Naive B cell (primary cell): Measurements from ENCODE around the gene ZNF329. TPM values are rescaled to one million over a fixed set of nuclear protein-coding genes. Genes with fewer than 3 reads are reported as not detected.

Source experiments
- ATAC-seq, 2 donors: fragments of 150-1000 bp; cut with Tn5 transposase; 2 replicates each; pipeline ENCODE4 v1.10.0; 2021; ENCODE audit warnings: low read depth in 2 of 2, mild to moderate bottlenecking in 2 of 2, moderate library complexity in 2 of 2
- DNase-seq: peaks from one replicate; pipeline ENCODE4 v3.0.0; 2022
- H3K27ac Mint-ChIP-seq, 6 donors: one replicate each; pipeline ENCODE4 v1.8.0; 2020 to 2022; ENCODE audit warnings: mild to moderate bottlenecking in 6 of 6, mixed read lengths in 6 of 6, moderate library complexity in 5 of 6, inconsistent platforms in 2 of 6
- H3K27me3 Mint-ChIP-seq, 3 donors: one replicate each; pipeline ENCODE4 v1.8.0; 2021 to 2022; ENCODE audit warnings: mixed read lengths in 3 of 3, mild to moderate bottlenecking in 1 of 3
- H3K36me3 Mint-ChIP-seq, 2 donors: one replicate each; pipeline ENCODE4 v1.8.0; 2020 to 2022; ENCODE audit warnings: mixed read lengths in 2 of 2, inconsistent platforms in 1 of 2, mild to moderate bottlenecking in 1 of 2
- H3K4me1 Mint-ChIP-seq, 3 donors: one replicate each; pipeline ENCODE4 v1.8.0; 2020 to 2022; ENCODE audit warnings: mixed read lengths in 3 of 3, inconsistent platforms in 1 of 3, mild to moderate bottlenecking in 1 of 3, moderate library complexity in 1 of 3
- H3K4me3 Mint-ChIP-seq, 8 donors: one replicate each; pipeline ENCODE4 v1.8.0; 2020 to 2022; ENCODE audit warnings: mild to moderate bottlenecking in 8 of 8, mixed read lengths in 8 of 8, moderate library complexity in 8 of 8, inconsistent platforms in 2 of 8
- H3K9me3 Mint-ChIP-seq, 7 donors: one replicate each; pipeline ENCODE4 v1.8.0; 2020 to 2022; ENCODE audit warnings: mixed read lengths in 7 of 7, mild to moderate bottlenecking in 5 of 7, inconsistent platforms in 2 of 7, moderate library complexity in 1 of 7
- polyA plus RNA-seq, 6 donors: library from polyadenylated mRNA; unstranded; fragments of 300-500 nt; fragmentation: Illumina TruSeq; gene quantifications; one replicate each; pipeline ENCODE4 v1.2.3, GENCODE V29; 2021; ENCODE audit warnings: low read depth in 6 of 6

ZNF329 gene
- 10 to 100 TPM in 1 of 6 donors, 1 to 10 TPM in 5; 2.5 to 11.2 (median 5.6) TPM for polyA plus RNA-seq

- H3K27ac Mint-ChIP-seq, result peak within 1 kb of the TSS; percentile 91 to 97 (median 95)
- DNase-seq (peak; percentile 90), ATAC-seq (peak; percentile 64 to 65)
- peaks cover 22 to 27% (median 27%) of the 10 kb centered on the region in 3 donors for H3K4me1 Mint-ChIP-seq
- peak within 1 kb of the TSS; percentile 80 to 96 (median 93) for H3K4me3 Mint-ChIP-seq
- peaks cover 0 to 6% (median 5%) of the 10 kb centered on the region in 7 donors for H3K9me3 Mint-ChIP-seq
- H3K27me3 Mint-ChIP-seq, result no peaks in the 10 kb centered on the region
- no peaks in the 10 kb centered on the region for H3K36me3 Mint-ChIP-seq
These were observed at the start of gene ZNF329 for GRCh38 chr19:58150328-58150921. TSS of gene ZNF329 (minus strand) at chr19:58150789. CDS start at chr19:58129503, 21,286 bp downstream.

GRCh38 chr19:58196901-58197616 is 46.5 kb upstream of the ZNF329 start:
- Mint-ChIP-seq H3K36me3 (peaks cover 71 to 80% of the 10 kb centered on the region in 2 donors), H3K4me3 (peak overlapping the region in 2 of 8 donors; percentile 10 to 73), H3K27me3 (no peaks in the 10 kb centered on the region), H3K9me3 (peaks cover 17 to 95% (median 87%) of the 10 kb centered on the region in 7 donors), H3K27ac (no peak overlapping the region), H3K4me1 (peaks cover 2 to 10% (median 4%) of the 10 kb centered on the region in 3 donors)
- ATAC-seq (no peak), DNase-seq (peak; percentile 3)

GRCh38 chr19:58183817-58184215 is 33.2 kb upstream of the ZNF329 start:
- Mint-ChIP-seq H3K4me3 (peak overlapping the region; percentile 82 to 99 (median 96)), H3K9me3 (peaks cover 10 to 85% (median 59%) of the 10 kb centered on the region in 7 donors)

DNA sequence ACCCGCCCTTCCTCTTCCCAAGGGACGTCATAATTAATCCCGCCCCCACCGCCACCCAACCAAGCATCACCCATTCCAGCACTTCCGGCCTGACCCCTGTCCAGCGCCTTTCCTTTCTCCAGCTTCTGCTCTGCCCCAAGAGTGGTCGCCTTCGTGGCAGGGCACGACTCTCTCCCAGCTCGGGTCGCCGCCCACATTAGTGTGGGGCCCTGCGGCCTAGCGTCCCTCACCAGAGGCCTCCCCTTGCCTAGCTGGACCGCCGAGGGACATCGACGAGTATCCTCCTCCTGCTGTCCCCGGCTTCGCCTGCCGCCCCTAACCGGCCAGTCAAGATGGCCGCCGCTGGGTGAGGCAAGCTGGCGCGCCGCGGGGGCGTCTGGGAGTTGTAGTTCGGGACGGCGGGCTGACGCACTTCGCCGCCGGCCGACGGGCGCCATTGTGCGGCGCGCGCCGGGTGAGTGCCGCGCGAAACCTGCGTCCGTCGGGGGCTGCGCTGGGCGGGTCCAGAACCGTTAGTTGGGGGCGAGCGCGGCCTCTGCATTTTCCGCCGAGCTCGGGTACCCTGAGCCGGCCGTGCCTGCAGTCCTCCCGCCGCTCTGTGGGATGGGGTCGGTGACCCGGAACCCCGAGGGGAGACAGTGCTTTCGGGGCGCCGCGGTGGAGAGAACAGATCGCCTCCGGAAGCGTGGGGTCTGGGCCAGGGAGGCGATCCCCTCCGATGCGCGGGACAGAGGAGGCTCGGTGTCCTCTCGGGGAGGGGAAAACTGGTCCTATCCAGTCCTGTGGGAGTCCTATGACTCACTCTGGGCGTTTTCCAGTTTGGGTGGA is 32.6 kb upstream of the ZNF329 start, which contains the start of gene ZNF274:
Gene ZNF274 (plus strand): TSS at position 73 of the 828 bp plus-strand sequence. CDS start 905 bp downstream, outside the sequence.
- peak within 1 kb of the TSS; percentile 82 to 99 (median 96) for H3K4me3 Mint-ChIP-seq
- peak within 1 kb of the TSS; percentile 99 to 100 (median 99) for H3K27ac Mint-ChIP-seq
- peak; percentile 95 for DNase-seq
- ATAC-seq, result peak; percentile 86 to 87
- no peaks in the 10 kb centered on the region for H3K27me3 Mint-ChIP-seq
- H3K36me3 Mint-ChIP-seq, result peaks cover 19 to 35% of the 10 kb centered on the region in 2 donors
- peaks cover 10 to 83% (median 60%) of the 10 kb centered on the region in 7 donors for H3K9me3 Mint-ChIP-seq
- peaks cover 21 to 26% (median 26%) of the 10 kb centered on the region in 3 donors for H3K4me1 Mint-ChIP-seq

More at GRCh38 chr19:58183817-58184215, 33.2 kb upstream of the ZNF329 start:
- peaks cover 21 to 26% (median 26%) of the 10 kb centered on the region in 3 donors for H3K4me1 Mint-ChIP-seq
- ATAC-seq, result peak in 1 of 2 donors; percentile 0
- H3K27ac Mint-ChIP-seq, result peak overlapping the region; percentile 99 to 100 (median 99)
- no peaks in the 10 kb centered on the region for H3K27me3 Mint-ChIP-seq
- peaks cover 21 to 37% of the 10 kb centered on the region in 2 donors for H3K36me3 Mint-ChIP-seq
- DNase-seq, result no peak

- H3K4me3 Mint-ChIP-seq, result peak overlapping the region; percentile 82 to 99 (median 96)
- peaks cover 21 to 26% (median 26%) of the 10 kb centered on the region in 3 donors for H3K4me1 Mint-ChIP-seq
- H3K36me3 Mint-ChIP-seq, result peaks cover 19 to 35% of the 10 kb centered on the region in 2 donors
- peak; percentile 64 to 72 for ATAC-seq
- peaks cover 10 to 83% (median 55%) of the 10 kb centered on the region in 7 donors for H3K9me3 Mint-ChIP-seq
- DNase-seq, result no peak
- peak overlapping the region; percentile 99 to 100 (median 99) for H3K27ac Mint-ChIP-seq
- no peaks in the 10 kb centered on the region for H3K27me3 Mint-ChIP-seq
These were observed 32.0 kb upstream of the ZNF329 start for GRCh38 chr19:58182577-58182988.

DNA sequence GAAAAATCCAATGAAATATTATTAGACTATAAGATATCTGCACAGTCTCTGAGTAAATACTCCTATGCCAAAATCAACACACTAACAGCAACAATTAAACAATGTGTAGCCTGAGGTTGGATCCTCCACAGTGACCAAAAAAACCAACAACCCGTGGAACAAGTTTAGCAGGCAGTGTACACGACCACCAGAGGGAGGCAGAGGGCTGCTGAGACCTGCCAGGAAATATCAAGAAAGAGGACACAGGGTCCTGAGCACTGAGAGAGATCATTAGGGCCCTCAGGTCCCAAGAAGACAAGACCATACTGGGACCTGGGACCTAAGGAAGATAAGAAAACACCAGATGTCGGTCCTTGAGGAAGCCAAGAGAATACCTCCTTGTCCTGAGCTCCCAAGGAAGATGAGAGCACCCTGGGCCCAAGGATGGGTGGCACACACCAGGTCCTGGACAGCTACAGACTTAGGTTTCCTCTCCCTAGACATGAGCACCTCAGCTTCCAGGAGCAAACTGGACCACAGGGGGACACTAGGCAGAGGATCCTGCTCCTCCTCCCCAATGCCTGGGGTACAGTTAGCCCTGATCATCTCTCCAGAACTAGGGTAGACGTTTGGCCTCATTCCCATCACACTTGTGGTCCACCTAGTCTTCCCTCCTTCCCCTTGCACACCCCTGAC is 31.4 kb upstream of the ZNF329 start:
- H3K9me3 Mint-ChIP-seq, result peaks cover 10 to 84% (median 52%) of the 10 kb centered on the region in 7 donors
- peak overlapping the region; percentile 82 to 99 (median 96) for H3K4me3 Mint-ChIP-seq
- peak overlapping the region; percentile 99 to 100 (median 99) for H3K27ac Mint-ChIP-seq
- peak; percentile 61 for DNase-seq
- peak in 1 of 2 donors; percentile 9 for ATAC-seq
- peaks cover 19 to 35% of the 10 kb centered on the region in 2 donors for H3K36me3 Mint-ChIP-seq
- H3K27me3 Mint-ChIP-seq, result no peaks in the 10 kb centered on the region
- peaks cover 21 to 26% (median 26%) of the 10 kb centered on the region in 3 donors for H3K4me1 Mint-ChIP-seq

GRCh38 chr19:58170860-58171259 is 20.3 kb upstream of the ZNF329 start:
- no peak overlapping the region for H3K4me3 Mint-ChIP-seq
- ATAC-seq (no peak), DNase-seq (no peak)
- no peaks in the 10 kb centered on the region for H3K4me1 Mint-ChIP-seq
- peaks cover 0 to 8% (median 5%) of the 10 kb centered on the region in 3 donors for H3K27me3 Mint-ChIP-seq
- peaks cover 4 to 40% of the 10 kb centered on the region in 2 donors for H3K36me3 Mint-ChIP-seq
- H3K9me3 Mint-ChIP-seq, result peaks cover 6 to 80% (median 55%) of the 10 kb centered on the region in 7 donors
- H3K27ac Mint-ChIP-seq, result no peak overlapping the region

GRCh38 chr19:58166708-58167280 is 16.2 kb upstream of the ZNF329 start:
- Mint-ChIP-seq H3K9me3 (peaks cover 15 to 83% (median 69%) of the 10 kb centered on the region in 7 donors), H3K4me3 (peak overlapping the region in 1 of 8 donors; percentile 37), H3K4me1 (no peaks in the 10 kb centered on the region), H3K27ac (no peak overlapping the region), H3K27me3 (peaks cover 0 to 5% (median 5%) of the 10 kb centered on the region in 3 donors), H3K36me3 (peaks cover 15 to 41% of the 10 kb centered on the region in 2 donors)
- DNase-seq, result no peak
- no peak for ATAC-seq

DNA sequence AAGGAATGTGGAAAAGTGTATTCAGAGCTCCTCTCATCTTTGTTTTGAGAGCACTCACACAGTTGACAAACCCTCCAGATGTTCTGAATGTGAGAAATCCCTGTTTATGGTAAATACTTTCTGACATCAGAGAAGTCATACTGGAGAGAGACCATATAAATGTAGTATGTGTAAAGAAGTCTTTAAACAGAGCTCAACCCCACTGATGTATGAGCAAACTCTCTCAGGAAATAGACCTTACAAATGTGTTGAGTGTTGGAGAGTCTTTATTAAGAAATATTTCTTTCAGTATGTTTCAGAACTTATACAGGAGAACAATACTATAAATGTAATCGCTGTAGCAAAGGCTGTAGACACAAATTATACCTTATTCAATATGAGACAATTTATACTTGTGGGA is 15.7 kb upstream of the ZNF329 start:
- Mint-ChIP-seq H3K4me3 (no peak overlapping the region), H3K27ac (no peak overlapping the region), H3K27me3 (peaks cover 0 to 5% (median 5%) of the 10 kb centered on the region in 3 donors), H3K9me3 (peaks cover 16 to 81% (median 67%) of the 10 kb centered on the region in 7 donors), H3K4me1 (no peaks in the 10 kb centered on the region), H3K36me3 (peaks cover 18 to 44% of the 10 kb centered on the region in 2 donors)
- no peak for ATAC-seq
- no peak for DNase-seq

GRCh38 chr19:58157045-58157728 is 6.6 kb upstream of the ZNF329 start:
- Mint-ChIP-seq H3K36me3 (peaks cover 6% of the 10 kb centered on the region in 2 donors), H3K4me1 (peaks cover 6 to 19% (median 17%) of the 10 kb centered on the region in 3 donors), H3K4me3 (peak overlapping the region in 2 of 8 donors; percentile 62 to 94), H3K9me3 (peaks cover 0 to 11% (median 7%) of the 10 kb centered on the region in 7 donors), H3K27ac (no peak overlapping the region), H3K27me3 (no peaks in the 10 kb centered on the region)
- no peak for ATAC-seq
- no peak for DNase-seq
